AG04450 (cell line): ENCODE measurements around the gene FAM222A. TPM values are rescaled to one million over a fixed set of nuclear protein-coding genes. Genes with fewer than 3 reads are reported as not detected.

Source experiments
- CTCF ChIA-PET: fragments of 300-600, 350-600 bp; formaldehyde crosslinking; extraction: SDS; loops from one replicate; lab custom pipeline; 2022; ENCODE audit warnings: antibody characterized with exemption, inconsistent platforms; lab: Charles Lee
- POLR2A ChIA-PET: fragments of 350-600 bp; formaldehyde crosslinking; extraction: SDS; loops from one replicate; lab custom pipeline; 2021; ENCODE audit warnings: antibody characterized with exemption, inconsistent platforms; lab: Yijun Ruan, JAX
- DNase-seq: peaks from one replicate; pipeline ENCODE4 v3.0.0-alpha.2; 2011; ENCODE audit warnings: low read depth, low spot score
- H3K27ac ChIP-seq: one replicate; pipeline ENCODE4 v1.5.1; 2012; ENCODE audit warnings: low read depth, low read length, control low read depth
- H3K27me3 ChIP-seq: one replicate; pipeline ENCODE4 v1.6.0; 2012; ENCODE audit warnings: low read length; ENCODE audit not compliant: control insufficient read depth, insufficient read depth
- H3K4me3 ChIP-seq: 2 replicates; pipeline ENCODE4 v1.5.1; 2011; ENCODE audit warnings: mild to moderate bottlenecking, low read depth, low read length, control low read depth
- H3K9me3 ChIP-seq: 2 replicates; pipeline ENCODE4 v1.5.1; 2012; ENCODE audit warnings: low read length; ENCODE audit not compliant: control insufficient read depth, insufficient read depth
- polyA plus RNA-seq: library from polyadenylated mRNA; depleted of rRNA; stranded (reverse); fragments of >200 nt; gene quantifications from 2 replicates; pipeline ENCODE4 v1.2.3, GENCODE V29; 2011
- TF ChIP-seq, protein P1 (sequence below): IDR thresholded peaks from 2 replicates; pipeline ENCODE4 v1.5.1; 2011; ENCODE audit warnings: low read depth, low read length, control low read depth, inconsistent platforms

Gene FAM222A
- polyA plus RNA-seq, 1 experiment: 0.15 TPM

DNA sequence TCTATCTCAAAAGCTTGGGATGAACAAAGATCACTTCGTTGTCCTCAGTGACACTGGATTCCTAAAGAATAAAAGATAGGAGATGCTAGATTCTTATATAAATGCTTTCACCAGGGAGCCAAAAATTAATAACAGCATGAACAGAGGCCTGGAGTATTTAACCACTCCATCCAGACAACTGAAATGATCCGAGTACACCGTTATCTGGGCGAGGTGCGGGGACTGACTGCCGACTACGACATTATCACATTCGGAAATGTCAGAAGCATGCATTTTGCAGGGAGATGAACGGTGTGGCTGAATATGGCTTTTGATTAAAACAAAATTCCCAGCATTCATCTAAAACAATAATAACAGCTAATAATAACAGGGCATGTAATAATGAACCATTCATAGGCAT lies 63.0 kb downstream of the FAM222A start:
- TF ChIP-seq, protein P1, sequence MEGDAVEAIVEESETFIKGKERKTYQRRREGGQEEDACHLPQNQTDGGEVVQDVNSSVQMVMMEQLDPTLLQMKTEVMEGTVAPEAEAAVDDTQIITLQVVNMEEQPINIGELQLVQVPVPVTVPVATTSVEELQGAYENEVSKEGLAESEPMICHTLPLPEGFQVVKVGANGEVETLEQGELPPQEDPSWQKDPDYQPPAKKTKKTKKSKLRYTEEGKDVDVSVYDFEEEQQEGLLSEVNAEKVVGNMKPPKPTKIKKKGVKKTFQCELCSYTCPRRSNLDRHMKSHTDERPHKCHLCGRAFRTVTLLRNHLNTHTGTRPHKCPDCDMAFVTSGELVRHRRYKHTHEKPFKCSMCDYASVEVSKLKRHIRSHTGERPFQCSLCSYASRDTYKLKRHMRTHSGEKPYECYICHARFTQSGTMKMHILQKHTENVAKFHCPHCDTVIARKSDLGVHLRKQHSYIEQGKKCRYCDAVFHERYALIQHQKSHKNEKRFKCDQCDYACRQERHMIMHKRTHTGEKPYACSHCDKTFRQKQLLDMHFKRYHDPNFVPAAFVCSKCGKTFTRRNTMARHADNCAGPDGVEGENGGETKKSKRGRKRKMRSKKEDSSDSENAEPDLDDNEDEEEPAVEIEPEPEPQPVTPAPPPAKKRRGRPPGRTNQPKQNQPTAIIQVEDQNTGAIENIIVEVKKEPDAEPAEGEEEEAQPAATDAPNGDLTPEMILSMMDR: no peak
- POLR2A ChIA-PET: interaction anchor here (0.6 kb wide), 1 partner anchor 10 kb away, joined by 7 read pairs; no protein-coding TSS in a partner anchor

DNA sequence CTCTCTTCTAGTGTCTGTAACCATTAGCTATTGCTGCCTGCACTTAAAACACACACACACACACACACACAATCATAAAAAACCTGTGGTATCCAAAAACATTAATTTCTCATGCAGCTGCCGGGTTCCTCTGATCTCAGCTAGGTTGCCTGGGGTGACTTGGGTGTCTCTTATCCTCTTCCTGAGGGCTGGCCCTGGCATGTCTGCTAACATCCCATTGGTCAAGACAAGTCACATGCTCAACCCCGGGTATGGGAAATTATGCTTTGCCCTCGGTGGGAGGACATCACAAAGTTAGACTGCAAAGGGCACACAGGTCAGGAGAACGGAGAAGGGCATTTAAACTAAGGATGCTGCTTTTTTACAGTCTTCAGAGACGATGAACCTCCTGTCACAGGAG lies 63.9 kb downstream of the FAM222A start:
- CTCF ChIA-PET: interaction anchor here (0.6 to 10.2 kb wide), 7 partner anchors 13 to 1536 kb away, joined by 3 to 201 read pairs (median 4); no protein-coding TSS in a partner anchor
- TF ChIP-seq, protein P1: no peak
- peaks cover 25% of the 10 kb centered on the region for H3K9me3 ChIP-seq
- H3K27me3 ChIP-seq: peaks cover 6% of the 10 kb centered on the region
- no peak for DNase-seq
- H3K4me3 ChIP-seq: no peak overlapping the region
- no peak overlapping the region for H3K27ac ChIP-seq
- POLR2A ChIA-PET: no interaction called here

More for the DNA sequence above, 63.0 kb downstream of the FAM222A start:
- Histone ChIP-seq H3K4me3 (no peak overlapping the region), H3K27ac (no peak overlapping the region), H3K9me3 (peaks cover 17% of the 10 kb centered on the region), H3K27me3 (peaks cover 6% of the 10 kb centered on the region)
- CTCF ChIA-PET: interaction anchor here (0.8 to 10.2 kb wide), 8 partner anchors 9 to 349 kb away, joined by 3 to 201 read pairs (median 4); partner anchors contain the start of genes MMAB and MVK
- DNase-seq: no peak

DNA sequence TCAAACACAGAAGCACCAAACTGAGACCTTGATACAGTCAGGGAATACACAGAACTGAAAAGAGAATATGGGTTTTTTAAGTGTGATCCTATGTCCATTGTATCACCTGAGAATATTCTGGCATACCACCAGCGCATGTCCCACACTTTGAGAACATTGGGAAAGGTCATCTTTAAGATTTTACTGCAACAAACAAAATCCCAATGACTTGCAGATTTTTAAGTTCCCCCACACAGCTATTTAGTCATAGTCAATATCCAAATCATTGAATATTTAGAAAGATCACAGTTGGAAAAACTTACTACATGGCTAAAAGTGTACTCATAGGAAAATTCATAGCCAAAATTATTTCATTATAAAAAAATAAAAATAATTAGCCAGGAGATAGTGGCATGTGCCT lies 65.1 kb downstream of the FAM222A start:
- Histone ChIP-seq H3K27ac (no peak overlapping the region), H3K27me3 (peaks cover 6% of the 10 kb centered on the region), H3K9me3 (peaks cover 34% of the 10 kb centered on the region), H3K4me3 (no peak overlapping the region)
- CTCF ChIA-PET: interaction anchor here (1.4 to 10.2 kb wide), 2 partner anchors 27 to 181 kb away, joined by 3 to 201 read pairs; no protein-coding TSS in a partner anchor
- no peak for DNase-seq
- POLR2A ChIA-PET: no interaction called here
- TF ChIP-seq, protein P1: no peak

DNA sequence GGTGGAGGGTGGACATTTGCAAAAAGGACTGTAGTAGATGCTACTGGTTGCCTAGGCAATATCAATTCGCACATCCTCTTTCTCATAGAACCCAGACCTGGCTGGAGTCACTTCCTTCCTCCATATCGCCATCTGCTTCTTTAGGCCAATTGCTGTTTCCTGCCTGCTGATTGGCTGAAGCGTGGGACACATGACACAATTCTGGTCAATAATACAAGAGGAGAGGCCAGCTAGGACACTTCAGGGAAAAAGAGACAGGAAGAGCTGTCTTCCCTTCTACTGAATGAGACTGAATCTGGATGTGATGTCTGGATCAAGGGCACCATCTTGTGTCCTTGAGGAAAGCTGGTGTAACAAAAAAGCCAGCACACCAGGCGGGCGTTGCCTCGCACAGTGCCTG lies 65.8 kb downstream of the FAM222A start:
- H3K4me3 ChIP-seq: no peak overlapping the region
- TF ChIP-seq, protein P1: no peak
- no peak overlapping the region for H3K27ac ChIP-seq
- peaks cover 34% of the 10 kb centered on the region for H3K9me3 ChIP-seq
- DNase-seq: no peak
- POLR2A ChIA-PET: no interaction called here
- CTCF ChIA-PET: interaction anchor here (1.4 to 10.2 kb wide), 2 partner anchors 26 to 182 kb away, joined by 3 to 201 read pairs; no protein-coding TSS in a partner anchor
- H3K27me3 ChIP-seq: peaks cover 6% of the 10 kb centered on the region

DNA sequence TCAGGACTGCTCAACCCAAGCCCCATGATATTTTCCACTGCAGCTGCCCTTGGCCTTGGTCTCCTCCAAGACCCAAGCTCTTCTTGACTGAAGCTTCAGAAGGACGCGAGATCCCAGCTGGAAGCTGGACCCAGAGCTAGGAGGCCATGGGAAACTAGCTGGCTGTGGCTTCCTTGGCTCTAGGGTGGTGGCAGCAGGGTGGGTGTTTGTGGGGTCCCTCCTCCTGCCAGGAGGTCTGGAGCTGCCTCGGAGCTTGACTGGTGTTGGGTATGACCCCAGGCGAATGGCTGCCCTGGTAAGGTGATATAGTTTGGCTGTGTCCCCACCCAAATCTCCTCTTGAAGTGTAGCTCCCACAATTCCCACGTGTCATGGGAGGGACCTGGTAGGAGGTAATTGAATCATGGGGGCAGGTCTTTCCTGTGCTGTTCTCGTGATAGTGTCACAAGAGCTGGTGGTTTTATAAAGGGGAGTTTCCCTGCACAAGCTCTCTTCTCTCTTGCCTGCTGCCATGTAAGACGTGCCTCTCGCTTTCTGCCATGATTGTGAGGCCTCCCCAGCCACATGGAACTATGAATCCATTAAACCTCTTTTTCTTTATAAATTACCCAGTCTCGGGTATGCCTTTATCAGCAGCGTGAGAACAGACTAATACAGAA lies 68.2 kb downstream of the FAM222A start:
- DNase-seq: no peak
- TF ChIP-seq, protein P1: no peak
- Histone ChIP-seq H3K9me3 (peaks cover 34% of the 10 kb centered on the region), H3K4me3 (no peak overlapping the region), H3K27me3 (no peaks in the 10 kb centered on the region), H3K27ac (no peak overlapping the region)
- ChIA-PET POLR2A (no interaction called here), CTCF (interaction anchor here (1.5 to 10.2 kb wide), 2 partner anchors 184 to 353 kb away, joined by 4 to 201 read pairs; no protein-coding TSS in a partner anchor)
